ENCODE results near the gene PBXIP1.

- TF ChIP-seq, protein P1, sequence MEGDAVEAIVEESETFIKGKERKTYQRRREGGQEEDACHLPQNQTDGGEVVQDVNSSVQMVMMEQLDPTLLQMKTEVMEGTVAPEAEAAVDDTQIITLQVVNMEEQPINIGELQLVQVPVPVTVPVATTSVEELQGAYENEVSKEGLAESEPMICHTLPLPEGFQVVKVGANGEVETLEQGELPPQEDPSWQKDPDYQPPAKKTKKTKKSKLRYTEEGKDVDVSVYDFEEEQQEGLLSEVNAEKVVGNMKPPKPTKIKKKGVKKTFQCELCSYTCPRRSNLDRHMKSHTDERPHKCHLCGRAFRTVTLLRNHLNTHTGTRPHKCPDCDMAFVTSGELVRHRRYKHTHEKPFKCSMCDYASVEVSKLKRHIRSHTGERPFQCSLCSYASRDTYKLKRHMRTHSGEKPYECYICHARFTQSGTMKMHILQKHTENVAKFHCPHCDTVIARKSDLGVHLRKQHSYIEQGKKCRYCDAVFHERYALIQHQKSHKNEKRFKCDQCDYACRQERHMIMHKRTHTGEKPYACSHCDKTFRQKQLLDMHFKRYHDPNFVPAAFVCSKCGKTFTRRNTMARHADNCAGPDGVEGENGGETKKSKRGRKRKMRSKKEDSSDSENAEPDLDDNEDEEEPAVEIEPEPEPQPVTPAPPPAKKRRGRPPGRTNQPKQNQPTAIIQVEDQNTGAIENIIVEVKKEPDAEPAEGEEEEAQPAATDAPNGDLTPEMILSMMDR (optimal IDR thresholded peaks at IDR 0.05 in 1 of 3, IDR thresholded peaks at IDR 0.05 in 1 of 3, conservative IDR thresholded peaks at IDR 0.05 in 1 of 3; ENCODE audit: extremely low read depth in 1 of 3, insufficient read depth in 2 of 3, low read length in 3 of 3), result no peak
- no peak for TF ChIP-seq EZH2 (IDR thresholded peaks at IDR 0.05; ENCODE audit: low read length)
Observed at GRCh38 chr1:154996966-154997701, 41.2 kb upstream of the PBXIP1 start.
